K562 (cell line): ENCODE results near the gene CPSF4L. TPM values are rescaled to one million over a fixed set of nuclear protein-coding genes. Genes with fewer than 3 reads are reported as not detected.
A peak's percentile ranks its signal among the peaks of the same experiment; 100 is the strongest.

Experiments
- ATF3 ChIP-seq, 2 experiments: fragments of 450-650 bp in 1 of 2; sonication (generic) in 1 of 2; formaldehyde crosslinking in 1 of 2; IDR thresholded peaks in 1 of 2; conservative IDR thresholded peaks in 1 of 2; 2 replicates each; pipeline versions ENCODE4 v1.6.1 to v1.8.1; 2016 to 2023; ENCODE audit warnings: mild to moderate bottlenecking in 2 of 2, moderate library complexity in 2 of 2, inconsistent platforms in 1 of 2, missing genetic modification reagents in 1 of 2
- BHLHE40 ChIP-seq: IDR thresholded peaks from 2 replicates; pipeline ENCODE4 v1.6.1; 2011; ENCODE audit warnings: low read length, improper control_type of control experiment
- CC2D1A ChIP-seq: fragments of 450-650 bp; IDR thresholded peaks from 2 replicates; pipeline ENCODE4 v1.6.1; 2017; ENCODE audit warnings: mild to moderate bottlenecking
- ELF4 ChIP-seq: fragments of 450-650 bp; formaldehyde crosslinking; IDR thresholded peaks from 2 replicates; pipeline ENCODE4 v1.4.0; 2022; ENCODE audit warnings: missing genetic modification characterization
- EP300 ChIP-seq: IDR thresholded peaks from 2 replicates; pipeline ENCODE4 v1.6.1; 2012; ENCODE audit warnings: low read length, improper control_type of control experiment
- ERF ChIP-seq: fragments of 450-650 bp; formaldehyde crosslinking; IDR thresholded peaks from 2 replicates; pipeline ENCODE4 v1.4.0; 2020; ENCODE audit warnings: mild to moderate bottlenecking, mixed read lengths
- FOXJ2 ChIP-seq: fragments of 200-800 bp; sonication (Bioruptor generic); IDR thresholded peaks from 2 replicates; pipeline ENCODE4 v1.6.1; 2016; ENCODE audit warnings: missing genetic modification characterization, missing compliant biosample characterization
- GATA2 ChIP-seq: sonication (generic); formaldehyde crosslinking; IDR thresholded peaks from 2 replicates; pipeline ENCODE4 v1.4.0; 2020; ENCODE audit warnings: mild to moderate bottlenecking, missing genetic modification reagents
- L3MBTL2 ChIP-seq: fragments of 450-650 bp; IDR thresholded peaks from 2 replicates; pipeline ENCODE4 v1.6.1; 2016; ENCODE audit warnings: mild to moderate bottlenecking, moderate library complexity
- MAX ChIP-seq: sonication (generic); formaldehyde crosslinking; IDR thresholded peaks from 2 replicates; pipeline ENCODE4 v1.9.0; 2022; ENCODE audit warnings: mild to moderate bottlenecking, missing genetic modification reagents
- MED1 ChIP-seq: sonication (generic); formaldehyde crosslinking; IDR thresholded peaks from 2 replicates; pipeline ENCODE4 v1.8.1; 2023; ENCODE audit warnings: missing genetic modification reagents, borderline replicate concordance
- NCOA6 ChIP-seq: fragments of 450-650 bp; IDR thresholded peaks from 2 replicates; pipeline ENCODE4 v1.6.1; 2017; ENCODE audit warnings: mild to moderate bottlenecking
- PTRF ChIP-seq: fragments of 450-650 bp; IDR thresholded peaks from 2 replicates; pipeline ENCODE4 v1.6.1; 2016; ENCODE audit warnings: mild to moderate bottlenecking, missing genetic modification characterization, missing compliant biosample characterization
- PTTG1 ChIP-seq: fragments of 450-650 bp; IDR thresholded peaks from 2 replicates; pipeline ENCODE4 v1.6.1; 2016; ENCODE audit warnings: low read depth, mild to moderate bottlenecking, missing genetic modification characterization, missing compliant biosample characterization
- RUNX1 ChIP-seq: sonication (generic); IDR thresholded peaks from 2 replicates; pipeline ENCODE4 v1.6.1; 2016; ENCODE audit warnings: antibody characterized with exemption, low read depth
- SIN3A ChIP-seq, 2 experiments: fragments of 150-350 bp in 1 of 2; IDR thresholded peaks; 2 replicates each; pipeline ENCODE4 v1.6.1; 2011 to 2016; ENCODE audit warnings: borderline replicate concordance in 2 of 2, low read depth in 2 of 2, low read length in 2 of 2, mild to moderate bottlenecking in 2 of 2, moderate library complexity in 2 of 2; ENCODE audit not compliant: control insufficient read depth in 1 of 2
- SMC3 ChIP-seq: conservative IDR thresholded peaks from 2 replicates; pipeline ENCODE4 v1.6.1; 2011; ENCODE audit warnings: low read depth, low read length, improper control_type of control experiment; ENCODE audit not compliant: insufficient read depth
- SP1 ChIP-seq: sonication (generic); formaldehyde crosslinking; IDR thresholded peaks from 2 replicates; pipeline ENCODE4 v1.8.1; 2022; ENCODE audit warnings: mild to moderate bottlenecking, missing genetic modification reagents
- SUPT5H ChIP-seq: fragments of 450-650 bp; IDR thresholded peaks from 2 replicates; pipeline ENCODE4 v1.6.1; 2016
- TAF15 ChIP-seq: fragments of 200-400 bp; formaldehyde crosslinking; IDR thresholded peaks from 2 replicates; pipeline ENCODE4 v1.6.1; 2017; ENCODE audit warnings: mild to moderate bottlenecking, low read depth, low read length, moderate library complexity
- ZBTB33 ChIP-seq: sonication (generic); formaldehyde crosslinking; IDR thresholded peaks from 2 replicates; pipeline ENCODE4 v1.8.1; 2023; ENCODE audit warnings: mild to moderate bottlenecking, missing genetic modification reagents
- ZC3H11A ChIP-seq: IDR thresholded peaks from 2 replicates; pipeline ENCODE4 v1.6.1; 2012; ENCODE audit warnings: low read depth, low read length, improper control_type of control experiment
- ZC3H8 ChIP-seq: fragments of 450-650 bp; IDR thresholded peaks from 2 replicates; pipeline ENCODE4 v1.6.1; 2017
- ZFP36 ChIP-seq: fragments of 150-350 bp; IDR thresholded peaks from 2 replicates; pipeline ENCODE4 v1.6.1; 2018; ENCODE audit warnings: low read length, low read depth; ENCODE audit not compliant: partially characterized antibody
- ZFP91 ChIP-seq: sonication (generic); formaldehyde crosslinking; IDR thresholded peaks from 2 replicates; pipeline ENCODE4 v1.8.0; 2022; ENCODE audit warnings: mild to moderate bottlenecking, missing genetic modification reagents
- ZNF274 ChIP-seq: IDR thresholded peaks from 2 replicates; pipeline ENCODE4 v1.6.1; 2011; ENCODE audit warnings: low read depth, mild to moderate bottlenecking, low read length, moderate library complexity, borderline replicate concordance
- ZNF561 ChIP-seq: fragments of 450-650 bp; formaldehyde crosslinking; conservative IDR thresholded peaks from 2 replicates; pipeline ENCODE4 v1.4.0; 2020; ENCODE audit warnings: mild to moderate bottlenecking, moderate library complexity
- polyA plus RNA-seq, 8 experiments: library from polyadenylated mRNA; depleted of rRNA in 4 of 8; stranded (reverse) in 5 of 8; unstranded in 3 of 8; fragments of >200 nt; fragmentation: Nextera tagmentation in 2 of 8; fragmentation: Illumina TruSeq in 1 of 8; extraction: Ambion mirVana in 2 of 8; extraction: Trizol in 1 of 8; gene quantifications; 2 replicates each; pipeline versions ENCODE4 v1.2.1 to v1.2.3, GENCODE V29; 2011 to 2014; ENCODE audit warnings: inconsistent platforms in 1 of 8, missing spikeins in 1 of 8
- total RNA-seq, 7 experiments: library from RNA; depleted of rRNA in 6 of 7; stranded (reverse); fragments of >200 nt in 6 of 7; fragmentation: Illumina TruSeq in 2 of 7; extraction: Trizol in 2 of 7; gene quantifications; 2 replicates each; pipeline versions ENCODE4 v1.2.1 to v1.2.3, GENCODE V29; 2011 to 2021; ENCODE audit warnings: low replicate concordance in 1 of 7

Gene CPSF4L
- total and polyA plus RNA-seq, 9 of the 15 experiments (the other 6 are each of a cell fraction or from before 2014, with no cell fraction given): not detected

- no peak for TF ChIP-seq SIN3A (IDR thresholded peaks at IDR 0.05; ENCODE audit: borderline replicate concordance in 2 of 2, control insufficient read depth in 1 of 2, low read depth in 2 of 2, low read length in 2 of 2)
- no peak for TF ChIP-seq CC2D1A
- TF ChIP-seq NCOA6: no peak
- no peak for TF ChIP-seq EP300
- TF ChIP-seq ZFP91 (CRISPR knock-in tag): no peak
- no peak for TF ChIP-seq ELF4 (CRISPR knock-in tag)
- TF ChIP-seq SMC3: no peak
- no peak for TF ChIP-seq PTTG1 (tag)
- TF ChIP-seq MED1 (CRISPR knock-in tag): no peak
- no peak for TF ChIP-seq GATA2 (CRISPR knock-in tag)
- TF ChIP-seq ZBTB33 (CRISPR knock-in tag): 0 out of 2 replicates have a peak, but pooled peaks have one; percentile 22
- TF ChIP-seq SUPT5H: no peak
- no peak for TF ChIP-seq ZNF274
- TF ChIP-seq BHLHE40: peak; percentile 49; the same call in 1 of the 2 replicates
- 0 out of 2 replicates have a peak, but pooled peaks have one; percentile 30 for TF ChIP-seq ERF (CRISPR knock-in tag)
- TF ChIP-seq TAF15: no peak
- TF ChIP-seq L3MBTL2: no peak
- TF ChIP-seq SP1 (CRISPR knock-in tag): no peak
- TF ChIP-seq ZNF561 (CRISPR knock-in tag): no peak
- no peak for TF ChIP-seq PTRF
- TF ChIP-seq ZC3H11A: no peak
- TF ChIP-seq ZFP36: no peak
- TF ChIP-seq MAX: peak; percentile 14; the same call in 1 of the 2 replicates
- peak; percentile 19; the same call in 1 of the 2 replicates for TF ChIP-seq ATF3 (IDR thresholded peaks at IDR 0.05)
- no peak for TF ChIP-seq ATF3 (CRISPR knock-in tag; conservative IDR thresholded peaks at IDR 0.05)
- no peak for TF ChIP-seq FOXJ2 (tag)
- no peak for TF ChIP-seq ZC3H8
- TF ChIP-seq RUNX1: no peak
Measured at GRCh38 chr17:73292031-73292531, 30.4 kb upstream of the CPSF4L start (continued).
